Stimulated activated CD8-positive, alpha-beta memory T cell treated with anti-CD3 and anti-CD28 coated beads, Interleukin-2, amount 100 ng/mL, for 1 hour (primary cell): ENCODE results near the gene PDE11A.
"Not testable (repeated sequence)": the region's sequence is repeated elsewhere in the genome, so short reads cannot be mapped to it uniquely, and the experiment has no call there.

Experiments
- DNase-seq, 2 donors: peaks; one replicate each; pipeline ENCODE4 v3.0.0-alpha.2; 2020; ENCODE audit warnings: low read depth in 2 of 2

The PDE11A gene

DNA sequence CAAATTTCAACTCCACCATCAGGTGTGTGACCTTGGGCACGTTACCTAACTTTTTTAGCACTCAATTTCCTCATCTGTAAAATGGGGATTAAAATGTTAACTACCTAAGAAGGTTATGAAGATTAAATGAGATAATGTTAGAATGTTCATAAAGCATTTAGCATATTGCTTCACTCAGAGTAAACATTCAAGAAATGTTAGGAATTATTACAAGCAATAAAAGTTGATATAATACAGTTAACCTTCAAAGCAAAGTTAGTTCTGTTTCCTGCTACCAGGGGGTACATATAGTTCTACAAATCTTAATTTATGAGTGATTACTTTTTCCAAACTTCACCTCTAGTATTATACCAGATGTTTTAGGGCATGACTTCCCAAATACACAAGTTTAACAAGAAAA, 254.2 kb downstream of the PDE11A start:
- DNase-seq, result no peak

DNA sequence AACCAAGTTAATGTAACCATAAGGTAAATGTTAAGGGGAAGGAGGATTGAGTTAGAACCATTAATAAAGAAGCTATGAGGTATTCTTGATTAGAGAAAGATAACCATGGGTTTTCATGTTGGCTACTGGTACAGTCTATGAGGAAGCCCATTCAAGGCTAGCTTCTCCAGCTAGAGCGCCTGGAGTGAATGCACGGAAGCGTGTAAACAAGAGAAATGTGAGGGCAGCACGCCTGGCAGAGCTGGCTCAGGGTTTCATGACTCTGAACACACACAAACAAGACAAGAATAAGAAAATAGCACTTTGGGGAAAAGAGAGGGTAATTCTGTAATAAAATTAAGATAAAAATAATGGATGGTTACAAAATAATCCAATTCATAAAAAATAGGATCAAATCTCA, 255.3 kb downstream of the PDE11A start:
- DNase-seq, result no peak

DNA sequence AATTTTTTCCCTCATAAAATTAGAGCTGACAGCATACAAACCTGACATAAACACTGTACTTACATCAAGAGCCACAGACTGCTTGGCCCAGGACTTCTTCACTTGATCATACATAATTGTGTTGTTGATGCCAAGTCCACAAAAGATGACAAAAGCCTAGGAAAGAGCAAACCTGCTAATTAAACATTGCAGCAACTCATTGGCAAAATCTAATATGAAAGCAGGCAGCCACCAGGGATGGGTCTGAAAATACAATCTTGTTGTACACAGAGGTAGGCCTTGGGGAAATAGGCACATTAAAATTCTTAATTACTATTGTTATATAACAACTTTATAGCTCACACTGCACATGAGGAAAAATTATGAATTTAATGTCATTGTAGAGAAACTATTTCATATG, 255.8 kb downstream of the PDE11A start:
- no peak for DNase-seq

DNA sequence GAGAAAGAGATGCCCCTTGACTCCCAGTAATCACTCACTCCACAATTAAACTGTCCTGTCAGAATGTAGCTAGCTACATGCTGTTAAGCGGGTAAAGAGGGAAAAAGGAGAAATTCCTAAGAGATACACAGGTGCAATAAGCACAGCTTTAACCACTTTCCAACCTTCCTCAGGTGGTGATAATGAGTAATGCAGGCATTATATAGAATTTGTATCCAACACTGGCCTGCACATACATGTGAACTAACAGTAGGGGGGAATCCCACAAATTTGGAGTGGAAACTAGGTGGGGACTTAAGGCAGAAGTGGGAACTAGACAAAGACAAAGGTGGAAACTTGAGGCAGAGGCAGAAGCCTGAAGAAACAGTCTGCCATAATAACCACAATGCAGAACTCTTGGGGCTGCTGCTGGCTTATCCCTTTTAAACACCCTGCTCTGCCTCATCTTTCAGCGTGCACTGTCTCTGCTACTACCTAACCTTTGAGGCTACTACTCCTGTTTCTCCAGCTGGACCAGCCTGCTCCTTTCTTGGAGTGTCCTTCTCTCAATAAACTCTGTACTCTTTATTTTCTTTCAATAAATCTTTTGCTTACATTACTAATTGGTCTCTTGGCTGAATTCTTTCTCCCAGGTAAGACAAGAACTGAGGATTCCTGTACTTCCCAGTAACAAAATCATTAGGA, 259.7 kb downstream of the PDE11A start:
- DNase-seq, result no peak

DNA sequence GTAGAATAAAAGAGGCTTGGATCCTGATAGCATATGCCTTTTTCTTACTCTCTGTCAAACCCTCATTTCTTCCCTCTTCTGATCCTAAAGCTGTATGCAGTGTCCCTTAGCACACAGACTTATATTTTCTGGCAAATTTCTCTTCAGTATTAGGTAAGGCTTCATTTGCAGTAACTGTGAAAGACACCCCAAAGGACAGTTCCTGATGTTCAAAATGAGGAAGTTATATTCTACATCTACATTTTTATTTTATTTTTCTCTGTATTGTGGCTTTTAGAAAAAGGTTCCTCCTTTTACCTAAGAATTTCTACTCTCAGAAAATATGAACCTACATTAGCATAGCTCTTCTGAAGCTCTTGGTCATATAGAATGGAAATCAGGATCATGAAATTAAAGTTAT, 261.7 kb downstream of the PDE11A start:
- no peak for DNase-seq

DNA sequence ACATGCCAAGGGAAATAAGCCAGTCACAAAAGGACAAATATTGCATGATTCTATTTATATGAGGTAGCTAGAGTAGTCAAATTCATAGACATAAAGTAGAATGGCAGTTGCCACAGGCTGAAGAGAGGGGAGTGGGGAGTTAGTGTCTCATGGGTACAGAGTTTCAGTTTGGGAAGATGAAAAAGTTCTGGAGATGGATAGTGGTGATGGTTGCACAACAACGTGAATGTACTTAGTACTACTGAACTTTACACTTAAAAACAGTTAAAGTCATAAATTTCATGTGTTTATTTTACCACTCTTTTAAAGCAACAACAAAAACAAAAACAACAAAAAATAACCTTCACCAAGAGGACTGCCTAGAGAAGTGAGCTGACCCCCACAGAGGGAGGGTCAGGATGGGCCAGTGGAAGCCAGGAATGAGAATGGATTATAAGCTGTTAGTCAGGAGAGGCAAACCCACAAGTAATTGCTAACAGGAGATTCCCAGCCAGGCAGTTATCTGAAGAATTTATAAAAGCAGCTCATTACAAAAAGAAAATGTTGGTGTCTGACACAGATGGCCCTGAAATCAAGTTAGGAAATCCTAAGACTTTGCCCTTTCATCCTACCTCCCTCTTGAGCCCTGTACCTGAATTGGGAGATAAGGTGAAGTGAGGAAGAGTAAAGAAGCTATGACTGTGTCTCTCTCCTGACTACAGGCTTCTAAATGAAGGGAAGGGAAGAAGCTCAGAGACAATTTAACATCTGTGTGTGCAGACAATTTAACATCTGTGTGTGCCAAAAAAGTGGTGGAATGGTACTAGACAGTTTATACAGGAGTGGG, 263.4 kb downstream of the PDE11A start:
- DNase-seq, result no peak

DNA sequence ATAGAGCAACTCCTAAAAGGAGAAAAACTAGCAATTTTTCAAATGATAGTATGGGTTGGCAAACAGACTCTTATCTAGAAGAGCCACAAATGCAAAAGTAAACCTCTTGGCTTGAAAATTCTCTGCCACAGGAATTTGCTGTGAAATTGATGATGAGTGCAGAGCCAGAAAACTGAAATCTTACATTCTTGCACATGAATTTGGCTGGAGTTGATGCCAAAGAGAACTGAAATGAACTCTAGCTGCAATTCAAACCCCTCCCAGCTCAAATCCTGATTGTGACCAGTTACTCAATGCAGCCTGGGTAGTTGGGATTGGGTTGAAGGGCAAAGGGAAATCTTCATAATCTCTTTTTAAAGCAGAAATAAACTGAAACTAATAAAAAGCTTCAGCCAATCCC, 266.6 kb downstream of the PDE11A start:
- DNase-seq, result no peak

DNA sequence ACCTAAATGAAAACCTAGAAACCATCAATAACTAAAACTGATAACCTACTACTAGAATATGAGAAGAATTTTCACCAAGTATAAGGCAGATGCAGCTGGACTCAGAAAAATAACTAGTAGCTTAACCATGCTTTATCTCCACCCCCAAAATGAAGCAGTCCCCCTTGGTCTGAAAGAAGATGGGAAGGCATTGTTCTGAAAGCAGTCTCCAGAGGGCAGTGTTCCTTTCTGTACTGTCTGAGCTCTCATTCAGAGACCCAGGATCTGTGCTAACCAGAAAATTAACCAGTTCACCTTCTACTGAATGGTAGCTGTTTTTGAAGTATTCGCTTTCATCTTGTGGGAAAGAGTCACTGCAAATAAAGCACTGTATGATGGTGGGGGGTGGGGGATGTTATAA, 273.0 kb downstream of the PDE11A start:
- no peak for DNase-seq

DNA sequence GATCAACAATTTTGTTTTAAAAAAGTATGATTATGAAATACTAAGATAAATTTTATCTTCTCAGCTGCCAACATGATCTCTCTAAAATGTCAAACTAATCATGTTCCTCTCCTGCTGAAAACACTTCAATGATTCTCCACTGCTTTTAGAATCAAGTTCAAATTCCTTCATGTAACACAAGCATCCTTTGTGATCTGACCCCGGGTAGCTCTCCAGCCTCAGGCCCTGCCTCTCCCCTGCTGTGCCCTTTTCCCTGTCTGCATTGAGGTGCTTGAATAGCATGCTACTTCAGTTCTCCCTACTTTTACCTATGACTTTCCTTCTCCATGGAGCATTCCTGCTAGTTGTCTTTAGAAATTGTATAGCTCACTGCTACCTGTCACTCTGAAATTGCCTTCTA, 274.8 kb downstream of the PDE11A start:
- no peak for DNase-seq

DNA sequence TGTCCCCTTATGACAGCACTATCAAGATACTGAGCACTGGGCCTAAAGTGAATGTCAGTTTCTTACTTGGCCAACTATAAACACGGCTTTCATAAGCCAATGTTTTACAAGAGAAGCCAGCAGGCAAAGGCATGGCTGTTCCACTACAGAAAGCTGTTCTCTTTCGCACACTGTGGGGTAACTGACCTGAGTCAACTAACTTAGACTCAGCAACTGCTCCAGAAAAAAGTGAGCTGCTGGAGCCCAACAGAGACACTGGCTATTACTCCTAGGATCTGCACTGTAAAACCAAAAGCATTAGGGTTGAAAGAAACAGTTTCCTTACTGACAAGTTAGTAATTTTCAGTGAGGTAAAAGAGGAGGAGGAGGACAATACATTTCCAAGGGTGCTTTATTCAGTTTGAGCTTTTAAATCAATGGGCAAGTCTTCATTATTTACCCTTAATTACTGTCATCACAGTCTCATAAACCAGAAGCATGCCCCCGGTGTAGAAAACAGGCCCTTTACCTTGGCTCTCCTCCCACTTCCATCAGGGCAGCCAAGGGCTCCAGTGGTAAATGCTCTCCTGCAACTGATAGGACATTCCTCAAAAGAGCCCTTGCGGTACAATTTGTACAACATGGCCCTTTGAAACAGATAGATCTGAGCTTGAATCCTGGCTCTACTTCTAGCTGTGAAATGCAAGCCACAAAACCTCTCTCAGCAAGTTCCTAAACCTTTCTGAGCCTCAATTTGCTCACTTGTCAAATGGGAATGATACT, 275.7 kb downstream of the PDE11A start:
- no peak for DNase-seq

DNA sequence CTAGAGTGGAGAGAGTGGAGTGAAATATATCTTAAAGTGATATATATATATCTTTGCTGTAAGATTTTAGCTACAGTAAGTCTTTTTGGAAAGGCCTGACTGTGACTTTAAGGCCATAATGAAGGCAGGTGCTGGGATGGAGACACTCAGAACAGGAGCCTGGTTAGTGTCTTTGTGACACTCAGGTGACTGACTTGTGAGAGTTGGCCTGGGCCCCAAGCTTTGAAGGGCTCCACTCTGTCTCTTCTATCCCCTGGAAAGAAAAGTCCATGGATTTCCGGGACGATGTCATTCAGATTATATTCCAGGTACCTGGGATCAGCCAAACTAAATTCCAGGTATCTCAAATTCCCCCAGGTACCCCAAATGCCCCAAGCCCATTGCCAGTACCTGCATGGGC, 276.6 kb downstream of the PDE11A start:
- DNase-seq, result no peak

DNA sequence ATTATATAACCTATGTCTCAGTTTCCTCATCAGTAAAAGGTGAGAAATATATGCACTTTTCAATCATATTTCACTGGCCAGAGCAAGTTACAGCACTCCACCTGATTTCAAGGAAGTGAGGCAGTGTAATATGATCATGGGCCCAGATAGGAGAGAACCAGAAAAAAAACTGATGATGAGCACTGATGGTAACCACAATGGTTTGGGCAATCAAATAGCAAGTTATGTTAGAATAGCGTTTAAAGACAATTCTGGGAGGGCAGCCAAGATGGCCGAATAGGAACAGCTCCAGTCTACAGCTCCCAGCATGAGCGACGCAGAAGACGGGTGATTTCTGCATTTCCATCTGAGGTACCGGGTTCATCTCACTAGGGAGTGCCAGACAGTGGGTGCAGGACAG, 287.4 kb downstream of the PDE11A start:
- DNase-seq, result not testable (repeated sequence)

DNA sequence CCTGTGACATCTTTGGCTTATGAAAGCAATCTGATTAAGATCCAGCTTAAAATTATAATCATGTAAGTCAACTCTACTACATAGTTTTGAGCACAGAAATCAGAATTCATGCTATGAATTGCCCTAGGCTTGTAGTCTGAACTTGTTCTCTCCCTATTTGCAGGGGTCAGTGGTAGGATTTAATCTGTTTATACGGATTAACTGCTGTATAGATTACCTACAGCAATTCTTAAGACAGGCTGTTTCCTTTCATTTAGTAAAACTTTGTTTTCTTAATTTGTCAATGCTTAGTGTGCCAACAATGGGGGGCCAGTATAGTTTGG, 287.9 kb downstream of the PDE11A start:
- no peak for DNase-seq

DNA sequence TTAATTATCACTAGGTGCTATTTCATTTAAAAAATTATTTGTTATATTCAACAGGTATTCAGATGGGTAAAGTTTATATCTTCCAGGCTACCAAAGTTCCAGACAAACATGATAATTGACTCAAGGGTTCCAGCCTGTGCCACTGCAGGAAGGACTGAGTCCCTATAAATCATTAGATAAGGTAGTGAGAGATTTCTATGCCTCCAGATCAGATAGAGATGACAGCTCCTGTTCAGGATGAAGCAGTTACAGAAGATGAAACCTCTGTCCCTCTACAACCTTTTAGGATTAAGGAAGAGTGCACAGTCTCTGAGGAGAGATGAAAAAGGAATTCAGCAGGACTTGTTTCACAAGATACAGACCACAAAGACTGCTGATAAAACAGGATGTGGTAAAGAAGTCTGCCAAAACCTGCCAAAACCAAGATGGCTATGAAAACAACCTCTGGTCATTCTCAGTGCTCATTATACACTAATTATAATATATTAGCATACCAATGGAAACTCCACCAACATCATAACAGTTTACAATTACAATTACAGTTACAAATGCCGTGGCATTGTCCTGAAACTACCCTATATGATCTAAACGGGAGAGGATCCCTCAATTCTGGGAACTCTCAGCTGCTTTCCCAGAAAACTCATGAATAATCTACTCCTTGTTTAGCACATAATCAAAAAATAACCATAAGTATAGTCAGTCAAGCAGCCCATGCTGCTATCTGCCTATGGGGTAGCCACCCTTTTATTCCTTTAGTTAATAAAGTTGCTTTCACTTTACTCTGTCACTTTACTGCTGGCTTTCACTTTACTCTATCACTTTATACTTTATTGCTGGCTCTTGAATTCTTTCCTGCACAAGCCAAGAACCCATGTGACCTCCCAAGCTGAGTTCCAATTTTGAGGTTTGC, 288.5 kb downstream of the PDE11A start:
- no peak for DNase-seq

DNA sequence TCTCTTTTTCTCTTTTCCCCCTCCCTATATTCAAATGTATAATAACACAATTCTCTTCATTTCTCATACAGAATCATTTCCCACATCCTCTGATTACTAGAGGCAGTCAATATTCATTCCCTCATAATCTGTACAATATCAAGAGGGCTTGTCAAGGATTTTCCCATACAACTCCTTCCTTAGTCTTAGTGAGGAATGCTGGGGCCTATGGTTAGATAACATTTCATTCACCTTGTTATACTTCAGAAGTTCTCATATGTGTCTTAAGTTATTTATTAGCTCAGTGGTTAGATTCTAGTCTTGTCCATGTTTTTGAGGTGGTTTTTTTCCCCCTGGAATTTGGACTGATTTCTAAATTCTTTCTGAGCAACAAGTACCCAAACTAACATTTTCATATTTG, 289.5 kb downstream of the PDE11A start:
- DNase-seq, result no peak

DNA sequence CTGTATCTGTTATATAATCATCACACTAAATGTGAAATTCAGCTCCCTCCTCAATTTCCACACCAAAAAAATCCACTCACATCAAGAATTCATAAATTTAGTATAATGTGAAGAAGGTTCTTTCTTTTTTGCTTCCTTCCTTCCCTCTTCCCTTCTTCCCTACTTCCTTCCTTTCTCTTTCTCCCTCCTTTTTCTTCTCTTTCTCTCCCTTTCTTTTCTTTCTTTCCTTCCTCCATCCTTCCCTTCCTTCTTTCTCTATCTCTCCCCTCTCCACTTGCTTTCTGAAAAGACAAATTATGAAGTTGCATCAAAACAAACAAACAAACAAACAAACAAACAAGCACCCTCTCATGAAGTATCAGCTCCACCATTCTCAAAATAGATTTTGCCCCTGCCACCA, 290.0 kb downstream of the PDE11A start:
- DNase-seq, result no peak

DNA sequence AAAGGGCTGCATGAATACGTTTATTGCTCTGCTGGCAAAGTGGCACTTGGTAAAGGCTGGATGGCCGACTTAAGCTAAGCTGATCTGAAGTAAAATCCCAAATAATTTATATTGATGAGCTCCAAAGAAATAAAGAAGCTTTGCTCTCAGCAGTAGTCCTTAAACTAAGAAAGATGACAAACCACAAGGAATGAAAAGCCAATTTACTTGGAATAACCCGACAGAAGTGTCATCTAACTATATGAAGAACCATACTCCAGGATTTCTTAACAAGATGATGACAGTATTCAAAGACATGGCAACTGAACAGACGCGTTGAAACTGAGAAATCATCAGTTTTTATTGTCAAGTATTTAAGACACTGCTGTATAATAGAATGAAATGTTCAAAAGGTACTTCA, 294.1 kb downstream of the PDE11A start:
- DNase-seq, result no peak

DNA sequence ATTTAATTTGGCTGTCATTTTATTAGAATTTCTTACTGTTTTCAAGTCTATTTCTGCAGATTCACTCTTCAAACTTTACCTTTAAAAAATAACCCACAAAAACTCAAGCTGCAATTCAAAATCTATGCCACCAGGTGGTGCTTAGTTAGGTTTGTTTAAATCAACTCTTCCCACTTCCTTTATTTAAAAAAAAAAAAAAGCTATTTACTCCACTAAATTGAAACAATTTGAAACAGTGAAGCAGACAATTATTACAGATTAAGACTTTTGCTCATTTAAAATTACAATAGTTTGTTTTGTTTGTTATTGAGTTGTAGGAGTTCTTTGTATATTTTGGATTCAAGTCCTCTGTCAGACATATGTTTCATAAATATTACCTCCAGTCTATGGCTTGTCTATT, 300.0 kb downstream of the PDE11A start:
- no peak for DNase-seq

DNA sequence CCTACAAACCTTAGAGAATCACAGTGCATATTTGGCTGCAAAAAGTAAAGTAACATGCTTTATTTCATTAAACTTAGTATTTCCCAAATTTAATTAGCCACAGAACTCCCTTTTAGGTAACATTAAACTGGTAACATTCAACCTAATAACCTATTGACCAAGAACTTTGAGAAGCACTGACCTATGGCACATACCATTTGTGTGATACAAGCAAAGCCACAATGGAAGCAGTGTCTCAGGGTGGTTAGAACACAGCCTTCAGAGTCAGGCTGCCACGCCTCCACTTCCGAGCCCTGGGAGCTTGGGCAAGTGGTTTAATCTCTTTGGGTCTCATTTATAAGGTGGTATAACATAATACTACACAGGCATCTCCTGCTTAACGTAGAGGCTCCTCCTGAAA, 301.4 kb downstream of the PDE11A start:
- DNase-seq, result no peak

DNA sequence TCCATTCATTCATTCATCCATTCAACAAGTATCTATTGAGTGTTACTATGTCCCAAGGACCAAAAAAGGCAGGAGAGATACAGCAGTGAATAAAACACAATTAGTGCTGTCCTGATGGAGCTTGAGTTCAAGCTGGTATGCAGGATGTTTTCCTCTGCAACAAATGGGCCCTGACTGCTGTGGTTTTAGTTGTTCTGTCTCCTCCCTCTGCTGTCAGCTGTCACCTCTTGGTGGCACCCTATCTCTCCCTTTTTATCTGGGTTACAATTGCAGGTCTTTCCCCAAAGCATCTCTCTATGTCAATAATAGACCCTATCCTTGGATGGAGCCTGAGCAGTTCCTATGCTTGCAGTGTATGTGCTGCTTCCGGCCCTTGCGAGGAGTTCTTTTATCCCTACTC, 304.8 kb downstream of the PDE11A start:
- no peak for DNase-seq

DNA sequence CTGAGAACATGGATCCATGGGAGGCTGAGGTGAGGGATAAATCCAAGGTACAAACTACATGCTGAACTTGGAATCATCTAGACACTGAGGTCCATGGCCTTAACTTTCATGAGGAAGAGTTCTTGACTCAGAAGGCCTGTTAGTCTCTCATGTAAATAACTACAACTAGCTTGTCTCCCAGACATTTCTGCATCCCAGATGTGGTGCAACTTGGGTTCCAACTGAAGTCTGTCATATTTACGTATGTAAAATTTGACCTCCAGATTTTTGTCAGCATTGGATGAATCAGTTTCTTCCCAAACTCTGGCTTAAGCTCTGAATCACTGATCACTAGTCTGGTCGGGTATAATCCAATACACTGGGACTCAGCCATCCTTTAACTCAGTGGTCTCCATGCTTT, 306.9 kb downstream of the PDE11A start:
- no peak for DNase-seq
